GM18520 (cell line): ENCODE data around the gene FBLN1.

Source experiments
- ATAC-seq: cut with Tn5 transposase; IDR thresholded peaks from one replicate; pipeline ENCODE4 v1.9.1; 2021; ENCODE audit not compliant: unreplicated experiment

Gene FBLN1

DNA sequence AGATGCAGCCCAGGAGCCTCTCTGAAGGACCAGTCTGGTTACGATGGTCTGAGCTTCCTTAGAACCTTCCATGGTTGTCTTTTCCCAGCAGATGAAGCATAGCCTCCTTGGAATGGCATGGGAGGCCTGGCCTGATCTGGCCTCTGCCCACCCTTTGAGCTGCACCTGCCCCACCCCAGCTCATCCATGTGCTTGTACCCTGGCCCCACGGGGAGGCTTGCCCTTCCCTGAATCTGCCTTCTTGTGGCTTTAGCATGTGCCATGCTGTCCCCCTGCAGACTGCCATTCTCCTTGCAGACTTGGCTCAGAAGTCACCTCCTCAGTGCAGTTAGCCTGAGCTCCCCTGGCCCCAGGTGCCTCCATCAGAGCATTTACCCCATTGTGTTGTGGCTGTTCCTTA, 62.5 kb downstream of the FBLN1 start:
- ATAC-seq, result no peak

DNA sequence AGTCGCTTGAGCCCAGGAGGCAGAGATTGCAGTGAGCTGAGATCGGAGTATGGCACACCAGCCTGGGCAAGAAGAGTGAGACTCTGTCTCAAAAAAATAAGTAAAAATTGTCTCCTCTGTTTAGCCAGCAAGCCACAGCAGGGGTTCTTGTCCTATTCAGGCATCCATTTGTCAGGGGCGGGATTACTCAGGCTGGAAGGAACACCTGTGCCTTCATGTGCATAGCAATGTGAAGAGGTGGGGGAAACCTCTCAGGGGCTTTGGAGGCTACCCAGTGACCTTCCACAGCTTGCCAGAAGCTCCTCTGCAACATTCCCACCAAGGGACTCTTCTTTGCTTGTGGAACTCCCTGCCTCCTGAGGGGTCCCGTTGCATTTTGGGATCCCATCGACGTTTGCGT, 63.3 kb downstream of the FBLN1 start:
- no peak for ATAC-seq

DNA sequence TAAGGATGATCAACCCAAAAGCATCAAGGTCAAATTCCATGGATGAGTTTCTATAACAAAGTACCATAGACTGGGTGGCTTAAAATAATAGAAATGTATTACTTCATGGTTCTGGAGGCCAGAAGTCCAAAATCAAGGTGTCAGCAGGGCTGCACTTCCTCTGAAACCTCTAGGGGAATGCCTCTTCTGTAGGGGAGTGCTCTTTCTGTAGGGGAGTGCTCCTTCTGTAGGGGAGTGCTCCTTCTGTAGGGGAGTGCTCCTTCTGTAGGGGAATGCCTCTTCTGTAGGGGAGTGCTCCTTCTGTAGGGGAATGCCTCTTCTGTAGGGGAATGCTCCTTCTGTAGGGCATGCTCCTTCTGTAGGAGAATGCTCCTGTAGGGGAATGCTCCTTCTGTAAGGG, 65.5 kb downstream of the FBLN1 start:
- ATAC-seq, result no peak

DNA sequence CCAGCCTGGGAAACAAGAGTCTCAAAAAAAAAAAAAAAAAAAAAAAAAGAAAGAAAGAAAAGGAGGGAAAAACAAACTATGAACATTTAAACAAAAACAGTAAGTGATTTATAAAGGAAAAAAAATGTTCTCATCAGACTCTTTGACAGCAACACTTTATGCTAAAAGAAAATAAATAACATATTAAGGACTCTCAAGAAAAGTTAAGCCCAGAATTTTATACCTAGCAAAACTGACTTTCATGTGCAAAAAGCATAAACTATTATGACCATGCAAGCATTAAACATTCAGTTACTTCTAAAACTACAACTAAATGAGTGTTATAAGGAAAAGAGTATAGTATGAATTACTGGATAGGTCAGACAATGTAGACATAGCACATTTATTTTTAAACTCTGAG, 68.4 kb downstream of the FBLN1 start:
- no peak for ATAC-seq

DNA sequence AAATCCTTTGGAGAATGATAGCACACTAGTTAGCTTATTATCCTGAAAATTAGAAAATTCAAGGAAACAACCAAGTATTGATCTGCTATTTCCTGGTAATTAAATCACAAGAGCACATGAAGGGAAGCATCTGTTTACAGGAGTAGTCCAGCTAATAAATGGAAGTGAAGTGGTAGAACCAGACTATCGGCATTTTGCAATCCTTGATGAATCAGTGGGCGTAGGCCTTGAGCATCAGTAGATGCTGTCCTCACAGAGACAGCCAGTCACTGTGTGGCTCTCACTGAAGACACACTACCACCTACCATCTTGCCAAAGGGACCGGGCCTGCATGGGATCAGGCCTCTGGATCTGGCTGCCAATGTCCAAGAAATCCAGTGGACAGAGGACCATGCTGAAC, 69.8 kb downstream of the FBLN1 start:
- ATAC-seq, result no peak

DNA sequence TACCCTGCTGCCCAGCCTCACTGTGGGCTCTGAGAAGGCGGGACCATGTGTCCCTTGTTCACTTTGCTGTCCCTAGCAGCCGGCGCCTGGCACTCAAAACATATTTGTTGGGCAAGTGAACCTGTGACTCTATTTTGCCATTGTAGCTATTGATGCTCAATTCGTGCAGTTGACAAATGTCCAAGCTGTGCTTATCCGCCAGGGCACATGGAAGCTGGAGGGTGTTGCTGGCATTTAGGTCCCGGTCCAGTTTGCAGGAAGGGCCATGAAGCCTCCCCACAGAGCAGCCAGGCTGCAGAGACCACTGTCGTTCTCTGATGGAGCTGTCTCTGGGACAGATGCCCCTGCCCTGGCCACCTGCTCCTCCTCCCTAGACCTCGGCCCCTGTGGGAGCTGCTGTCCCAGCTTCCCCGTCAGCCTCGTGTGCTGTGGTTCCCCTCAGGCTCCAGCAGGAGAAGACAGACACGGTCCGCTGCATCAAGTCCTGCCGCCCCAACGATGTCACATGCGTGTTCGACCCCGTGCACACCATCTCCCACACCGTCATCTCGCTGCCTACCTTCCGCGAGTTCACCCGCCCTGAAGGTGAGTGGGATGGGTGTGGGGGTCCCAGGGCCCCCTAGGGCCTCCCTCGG, 71.5 kb downstream of the FBLN1 start:
- no peak for ATAC-seq

DNA sequence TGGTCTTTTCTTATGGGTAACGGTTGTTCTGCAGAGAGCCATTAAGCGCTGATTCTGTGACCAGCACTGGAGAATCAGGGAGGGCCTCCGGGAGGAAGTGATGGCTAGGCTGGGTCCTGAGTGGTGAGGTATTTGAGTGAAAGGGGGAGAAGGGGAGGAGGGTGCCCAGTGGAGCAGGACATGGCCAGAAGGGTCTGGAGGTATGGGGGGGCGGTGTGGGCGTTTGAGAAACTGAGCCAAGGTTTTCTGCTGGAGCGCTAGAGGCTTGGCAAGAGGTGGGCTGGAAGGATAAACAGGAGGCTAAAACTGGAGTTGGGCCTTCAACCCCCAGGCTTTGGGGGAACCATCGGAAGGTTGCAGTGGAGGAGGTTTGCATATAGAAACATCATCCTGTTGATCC, 72.5 kb downstream of the FBLN1 start:
- no peak for ATAC-seq

DNA sequence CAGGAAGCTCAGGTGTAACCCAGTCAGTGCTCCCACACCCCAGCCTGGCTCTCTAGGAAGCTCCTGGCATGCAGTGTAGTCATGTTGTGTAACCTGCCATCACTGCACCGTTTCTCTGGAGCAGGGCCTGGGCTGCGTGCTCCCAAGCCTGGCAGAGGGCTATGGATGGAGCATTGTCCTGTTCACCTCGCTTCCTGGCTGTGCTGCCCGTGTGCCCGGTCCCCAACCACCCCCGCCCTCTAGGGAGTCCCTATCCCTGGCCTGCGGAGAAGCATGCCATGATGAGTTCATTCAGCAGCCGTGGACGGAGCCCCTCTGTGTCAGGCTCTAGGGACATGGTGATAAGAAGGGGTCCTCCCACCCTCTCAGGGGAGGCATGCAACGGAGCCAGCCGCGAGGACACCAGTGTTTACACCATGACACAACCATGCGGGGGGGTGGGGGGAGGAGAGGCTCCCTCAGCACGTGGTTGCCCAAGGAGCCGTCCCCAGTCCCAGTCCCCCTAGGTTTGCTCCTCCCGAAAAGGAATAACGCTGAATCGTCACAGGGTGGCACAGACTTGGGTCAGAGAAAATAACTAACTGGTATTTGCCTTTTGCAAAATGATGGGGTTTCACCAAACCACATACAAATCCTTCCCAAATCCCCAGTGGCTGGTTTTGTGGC, 73.1 kb downstream of the FBLN1 start:
- no peak for ATAC-seq

DNA sequence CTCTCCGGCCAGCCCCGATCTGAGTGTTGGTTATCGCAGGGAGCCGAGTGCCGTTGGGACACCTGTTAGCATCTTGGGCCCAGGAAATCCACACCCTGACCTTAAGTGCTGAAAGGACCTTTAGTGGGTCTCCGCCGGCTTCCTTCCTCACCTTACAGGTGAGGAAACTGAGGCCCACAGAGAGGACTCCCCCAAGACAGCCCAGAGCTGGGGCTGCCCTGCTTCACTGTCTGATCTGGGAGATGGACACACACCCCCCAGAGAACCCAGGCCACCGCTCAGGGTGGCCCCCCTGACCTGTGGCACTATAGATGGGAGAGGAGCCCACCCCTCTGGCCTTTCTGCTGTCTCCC, 73.6 kb downstream of the FBLN1 start:
- ATAC-seq, result no peak

DNA sequence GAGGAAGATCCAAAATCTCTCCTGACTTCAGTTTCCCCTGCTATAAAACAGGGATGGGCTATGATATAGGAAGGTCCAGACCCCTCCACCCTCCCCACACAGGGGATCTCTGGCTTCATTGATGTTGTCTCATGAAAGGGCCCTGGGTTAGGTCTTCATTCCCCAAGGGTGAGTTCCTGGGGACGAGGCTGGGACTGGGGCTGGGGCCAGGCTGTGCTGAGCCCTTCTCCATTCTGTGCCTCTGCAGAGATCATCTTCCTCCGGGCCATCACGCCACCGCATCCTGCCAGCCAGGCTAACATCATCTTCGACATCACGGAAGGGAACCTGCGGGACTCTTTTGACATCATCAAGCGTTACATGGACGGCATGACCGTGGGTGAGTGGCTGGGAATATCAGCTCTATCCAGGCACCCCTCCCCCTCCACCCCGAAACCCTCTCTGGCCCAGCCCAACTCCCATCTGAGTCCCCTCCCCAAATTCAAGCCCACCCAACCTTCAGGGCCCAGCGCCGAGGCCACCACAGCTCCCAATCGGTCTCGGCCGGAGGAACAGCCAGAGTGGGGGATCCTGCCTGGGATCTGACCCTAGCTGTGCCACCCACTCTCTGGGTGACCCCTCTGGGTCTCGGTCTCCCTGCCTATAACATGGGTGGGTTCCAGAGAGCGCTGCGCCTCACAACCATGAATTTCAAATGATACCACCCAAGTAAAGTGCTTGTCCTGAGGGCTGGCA, 74.2 kb downstream of the FBLN1 start:
- ATAC-seq, result no peak

DNA sequence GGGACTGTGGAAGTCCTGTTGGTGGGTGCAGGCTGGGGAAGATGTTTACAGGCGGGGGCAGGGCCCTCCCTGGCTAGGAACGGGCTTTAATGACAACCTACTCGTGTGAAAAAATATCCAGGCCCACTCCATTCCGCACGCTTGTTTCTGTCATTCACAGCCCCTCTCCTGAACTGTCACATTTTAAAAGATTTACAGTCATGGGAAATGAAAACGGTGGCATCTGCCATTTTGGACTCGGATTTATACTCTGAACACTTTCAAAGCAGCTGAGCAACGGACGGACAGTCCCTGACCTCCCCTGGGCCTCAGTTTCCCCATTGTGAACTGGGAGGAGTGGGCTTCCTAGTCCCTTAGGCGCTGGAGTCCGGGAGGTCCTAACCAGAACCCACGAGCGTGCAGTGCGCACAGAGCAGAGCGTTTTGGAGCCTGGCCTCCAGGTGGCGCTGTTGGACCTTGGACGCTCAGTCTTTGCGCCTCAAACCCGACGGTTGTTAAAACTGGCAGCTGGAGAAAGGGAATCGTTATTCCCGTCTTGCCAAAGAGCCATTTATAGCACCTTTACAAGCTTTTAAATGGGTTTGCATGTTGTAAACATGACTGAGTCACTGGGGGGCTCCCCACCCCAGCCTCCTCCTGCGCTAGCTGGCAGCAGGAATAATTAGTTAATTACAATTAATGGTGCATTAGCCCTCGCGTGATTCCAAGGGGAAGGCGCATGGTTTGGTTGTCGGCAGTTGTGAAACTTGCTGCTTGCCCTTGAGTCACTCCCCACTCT, 75.3 kb downstream of the FBLN1 start:
- no peak for ATAC-seq

DNA sequence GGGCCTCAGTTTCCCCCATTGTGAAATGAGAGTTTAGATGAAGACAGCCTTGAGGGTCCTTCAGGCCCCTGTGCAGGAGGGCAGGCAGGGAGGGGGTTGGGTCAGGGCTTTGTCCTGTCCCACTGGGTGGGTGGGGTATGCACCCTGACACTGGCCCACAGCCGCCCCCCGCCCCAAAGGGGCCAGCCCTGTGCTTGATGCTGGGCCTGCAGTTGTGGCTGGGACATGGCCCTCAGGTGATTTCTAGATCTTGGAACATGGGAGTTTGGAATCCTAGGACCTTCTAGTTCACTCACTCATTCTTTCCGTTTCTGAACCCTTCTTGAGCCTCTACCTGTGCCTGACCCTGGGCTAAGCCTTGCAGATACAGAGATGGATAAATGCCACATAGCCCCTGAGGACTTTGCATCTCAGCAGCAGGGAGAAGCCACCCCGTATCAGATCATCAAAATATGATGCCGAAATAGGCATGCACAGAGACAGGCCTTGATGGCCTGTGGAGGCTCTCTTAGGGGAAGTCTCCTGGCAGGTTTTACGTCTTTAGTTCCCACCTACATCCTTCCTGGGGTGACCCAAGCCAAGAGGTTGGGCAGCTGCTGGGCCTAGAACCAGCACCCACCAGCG, 76.0 kb downstream of the FBLN1 start:
- ATAC-seq, result no peak

DNA sequence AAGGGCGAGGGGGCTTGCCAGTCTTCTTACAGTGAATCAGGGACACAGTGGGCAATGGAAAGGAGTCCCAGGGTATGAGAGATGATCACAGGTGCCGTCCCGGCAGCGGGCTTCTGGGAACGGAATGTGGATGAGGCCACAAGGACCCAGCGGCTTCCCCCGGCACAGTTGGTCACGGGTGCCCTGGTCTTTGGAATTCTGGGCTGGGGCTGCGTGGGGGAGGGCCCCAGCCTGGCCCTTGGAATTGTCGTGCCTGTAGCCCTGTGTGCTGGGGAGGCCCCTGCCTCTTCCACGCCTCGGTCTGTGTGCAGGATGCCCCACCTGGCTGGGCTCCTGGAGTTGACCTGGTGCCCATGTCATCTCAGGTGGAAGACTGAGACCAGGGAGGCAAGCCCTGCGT, 76.6 kb downstream of the FBLN1 start:
- no peak for ATAC-seq

DNA sequence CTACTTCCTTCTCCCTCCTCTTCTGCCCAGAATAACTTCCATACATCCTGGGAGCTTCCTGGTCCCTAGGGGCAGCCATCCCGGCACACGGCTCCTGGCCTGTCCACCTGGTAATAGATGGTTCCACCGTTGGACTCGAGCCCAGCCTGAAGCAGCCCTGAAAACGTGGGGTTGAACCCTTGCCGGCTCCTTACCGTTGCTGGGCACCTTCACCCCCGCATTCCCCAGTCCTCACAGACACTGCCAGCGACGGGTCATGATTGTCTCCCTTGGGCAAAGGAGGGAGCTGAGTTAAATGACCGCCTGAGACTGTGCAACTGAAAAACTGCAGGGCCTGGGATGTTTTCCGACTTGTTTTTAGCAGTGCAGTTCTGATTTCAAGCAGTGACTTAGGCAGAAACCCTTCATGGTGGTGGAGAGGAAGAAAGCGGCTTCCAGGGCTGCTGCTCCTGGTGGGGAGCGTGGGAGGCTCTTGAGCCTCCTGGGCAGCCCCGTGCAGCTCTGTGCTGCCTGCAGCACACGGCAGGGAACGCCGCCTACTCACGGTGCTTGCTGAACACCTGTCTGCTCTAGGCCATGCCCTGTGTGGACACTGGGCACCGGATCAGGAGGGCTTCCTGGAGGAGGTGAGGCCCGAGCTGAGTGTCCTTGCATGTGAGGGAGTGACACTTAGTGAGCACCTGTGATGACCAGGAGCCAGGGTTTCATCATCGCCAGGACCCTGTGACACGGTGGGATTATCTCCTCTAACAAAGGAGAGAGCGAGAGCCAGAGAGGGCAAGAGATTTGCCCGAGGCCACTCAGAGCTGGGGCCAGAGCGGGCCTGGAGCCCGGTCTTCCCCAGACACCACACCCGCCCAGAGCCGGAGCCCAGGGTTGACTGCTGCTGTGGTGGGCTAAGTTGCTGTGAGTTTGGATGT, 77.4 kb downstream of the FBLN1 start:
- ATAC-seq, result no peak

- no peak for ATAC-seq
These were observed 78.2 kb downstream of the FBLN1 start for GRCh38 chr22:45580726-45581381.

GRCh38 chr22:45581549-45582080, 78.9 kb downstream of the FBLN1 start:
- no peak for ATAC-seq

DNA sequence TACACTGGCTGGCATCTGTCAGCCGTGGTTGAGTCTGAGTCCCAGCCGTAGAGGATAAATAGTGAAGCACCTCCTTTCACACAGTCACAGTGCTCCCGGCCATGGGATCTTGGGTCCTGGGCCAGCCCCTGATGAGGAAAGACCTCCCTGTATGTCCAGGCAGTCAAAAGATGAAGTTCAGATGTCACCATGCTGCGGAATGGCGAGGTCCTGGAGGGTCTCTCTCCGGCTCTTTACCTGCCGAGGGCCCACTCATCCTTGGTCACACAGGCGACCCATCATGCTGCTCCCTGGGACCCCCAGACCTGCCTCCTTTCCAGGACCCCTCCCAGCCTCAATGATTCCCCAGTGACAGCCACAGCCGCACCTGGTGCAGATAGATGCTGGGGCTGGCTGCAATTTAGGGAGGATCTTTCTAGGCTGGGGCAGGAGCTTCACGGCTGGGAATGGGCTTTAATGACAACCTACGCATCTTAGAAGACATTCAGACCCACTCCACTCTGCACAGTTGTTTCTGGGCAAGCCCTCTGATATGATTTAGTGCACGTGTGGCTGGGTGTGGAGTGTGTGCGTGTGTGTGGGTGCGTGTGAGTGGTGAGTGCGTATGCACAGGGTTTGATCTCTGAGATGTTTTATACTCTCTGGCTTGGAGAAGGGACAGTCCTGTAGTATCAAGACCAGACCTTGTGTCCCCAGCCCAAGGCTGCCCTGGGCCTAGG, 79.7 kb downstream of the FBLN1 start:
- no peak for ATAC-seq

DNA sequence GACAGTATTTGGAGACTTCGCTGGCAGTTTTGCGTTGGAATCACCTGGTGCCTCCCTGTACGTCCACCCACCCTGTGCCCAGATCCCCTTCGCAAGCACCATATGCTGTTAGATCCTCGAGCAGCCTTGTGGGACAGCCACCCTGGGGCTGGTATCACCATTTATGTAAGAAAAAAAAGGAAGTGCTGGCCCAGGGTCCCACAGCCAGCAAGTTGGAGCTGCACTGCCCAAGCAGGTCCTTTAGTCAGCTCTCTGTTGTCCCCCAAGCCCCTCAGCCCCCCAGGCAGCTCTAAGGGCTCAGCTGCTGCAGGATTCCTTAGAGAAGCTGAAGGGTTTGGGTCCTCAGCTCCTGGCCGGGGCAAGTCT, 80.3 kb downstream of the FBLN1 start:
- ATAC-seq, result no peak

DNA sequence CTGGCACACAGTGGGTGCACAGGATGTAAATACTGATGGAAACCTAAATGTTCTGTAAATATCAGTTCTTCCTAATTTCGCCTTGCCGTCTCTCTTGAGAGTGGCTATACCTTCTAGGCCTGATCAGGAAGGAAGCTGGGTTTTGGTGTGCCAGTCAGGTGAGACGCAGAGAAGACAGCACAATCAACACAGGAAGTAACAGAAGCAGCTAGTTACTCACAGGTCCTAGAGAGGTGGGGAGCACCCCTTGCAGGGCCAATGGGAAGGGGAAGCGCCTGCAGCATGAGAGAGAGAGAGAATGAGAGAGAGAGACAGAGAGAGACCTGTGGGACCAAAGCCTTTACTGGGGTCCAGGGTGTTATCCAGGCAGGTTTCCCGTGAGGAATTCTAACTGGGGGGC, 80.8 kb downstream of the FBLN1 start:
- no peak for ATAC-seq
